Measurements from ENCODE around the gene ZBTB7C.

The ZBTB7C gene

GRCh38 chr18:48060346-48060745 lies 348.8 kb downstream of the ZBTB7C start:
- no peak for DNase-seq (ENCODE audit: low read depth in 3 of 3)

GRCh38 chr18:48059455-48060010 lies 349.6 kb downstream of the ZBTB7C start:
- no peak for DNase-seq (ENCODE audit: low read depth in 3 of 3)

- no peak for DNase-seq (ENCODE audit: low read depth in 3 of 3)
Measured at GRCh38 chr18:48058486-48058885, 350.7 kb downstream of the ZBTB7C start.

GRCh38 chr18:48057018-48057417 lies 352.2 kb downstream of the ZBTB7C start:
- no peak for DNase-seq (ENCODE audit: low read depth in 3 of 3)

- no peak for DNase-seq (ENCODE audit: low read depth in 3 of 3)
Measured at GRCh38 chr18:48055351-48055750, 353.8 kb downstream of the ZBTB7C start.

GRCh38 chr18:48053881-48054816 lies 355.0 kb downstream of the ZBTB7C start:
- no peak for DNase-seq (ENCODE audit: low read depth in 3 of 3)

- DNase-seq (ENCODE audit: low read depth in 3 of 3): no peak
Measured at GRCh38 chr18:48052842-48053241, 356.3 kb downstream of the ZBTB7C start.

GRCh38 chr18:48051945-48052840 lies 357.0 kb downstream of the ZBTB7C start:
- no peak for DNase-seq (ENCODE audit: low read depth in 3 of 3)

DNA sequence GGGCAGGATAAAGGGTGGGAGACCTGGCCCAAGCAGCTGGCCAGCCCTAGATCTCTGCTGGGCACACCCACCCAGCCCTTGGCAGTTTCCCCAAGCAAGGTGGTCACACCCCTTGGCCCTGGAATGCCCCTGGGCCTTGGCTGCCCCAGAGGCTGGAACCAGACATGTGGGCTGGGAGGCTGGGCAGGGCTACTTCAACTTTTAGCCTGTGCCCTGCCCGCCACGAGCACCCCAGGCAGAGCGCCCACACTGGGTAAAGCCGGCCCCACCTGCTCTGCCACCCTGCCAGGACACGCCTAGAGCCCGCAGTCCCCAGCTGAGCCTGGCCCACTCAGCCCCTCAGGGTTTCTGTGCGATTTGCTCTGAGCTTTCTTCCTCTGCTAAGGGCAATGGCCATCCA lies 359.0 kb downstream of the ZBTB7C start:
- DNase-seq (ENCODE audit: low read depth in 3 of 3): no peak

- no peak for DNase-seq (ENCODE audit: low read depth in 3 of 3)
Measured at GRCh38 chr18:48049757-48050156, 359.4 kb downstream of the ZBTB7C start.

DNA sequence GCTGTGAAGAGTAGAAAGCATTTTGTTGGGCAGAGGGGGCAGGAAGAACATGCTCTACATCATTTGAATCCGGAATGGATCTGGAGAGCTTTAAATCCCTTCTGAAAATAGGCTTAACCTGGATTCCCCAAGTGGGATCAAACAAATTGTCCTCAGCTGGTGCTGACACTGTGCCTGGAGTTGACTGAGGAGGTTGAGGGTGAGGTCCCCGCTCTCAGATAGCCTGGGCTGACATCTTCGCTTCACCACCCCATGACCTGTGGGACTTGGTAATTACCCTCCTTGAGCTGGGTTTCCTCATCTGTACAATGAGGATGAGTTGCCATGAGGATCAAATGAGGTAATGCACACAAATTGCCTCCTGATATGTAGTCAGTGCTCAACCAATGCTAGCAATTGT lies 360.9 kb downstream of the ZBTB7C start:
- DNase-seq (ENCODE audit: low read depth in 3 of 3): no peak

GRCh38 chr18:48046843-48047242 lies 362.3 kb downstream of the ZBTB7C start:
- no peak for DNase-seq (ENCODE audit: low read depth in 3 of 3)

DNA sequence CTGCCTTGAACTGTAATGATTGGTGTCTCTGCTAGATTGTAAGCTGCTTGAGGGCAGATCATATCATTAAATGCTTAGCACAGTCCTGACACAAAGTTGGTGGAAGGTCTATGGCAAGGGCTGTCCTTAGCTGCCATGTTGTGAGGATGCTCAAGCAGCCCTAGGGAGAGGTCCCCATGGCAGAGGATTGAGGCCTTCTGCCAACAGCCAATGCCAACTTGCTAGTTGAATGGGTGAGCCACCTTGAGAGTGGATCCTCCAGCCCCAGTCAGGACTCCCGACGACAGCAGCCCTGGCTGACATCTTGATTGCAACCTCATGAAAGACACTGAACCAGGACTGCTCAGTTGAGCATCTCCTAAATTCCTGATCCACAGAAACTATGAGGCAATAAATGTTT lies 363.4 kb downstream of the ZBTB7C start:
- DNase-seq (ENCODE audit: low read depth in 3 of 3): no peak

DNA sequence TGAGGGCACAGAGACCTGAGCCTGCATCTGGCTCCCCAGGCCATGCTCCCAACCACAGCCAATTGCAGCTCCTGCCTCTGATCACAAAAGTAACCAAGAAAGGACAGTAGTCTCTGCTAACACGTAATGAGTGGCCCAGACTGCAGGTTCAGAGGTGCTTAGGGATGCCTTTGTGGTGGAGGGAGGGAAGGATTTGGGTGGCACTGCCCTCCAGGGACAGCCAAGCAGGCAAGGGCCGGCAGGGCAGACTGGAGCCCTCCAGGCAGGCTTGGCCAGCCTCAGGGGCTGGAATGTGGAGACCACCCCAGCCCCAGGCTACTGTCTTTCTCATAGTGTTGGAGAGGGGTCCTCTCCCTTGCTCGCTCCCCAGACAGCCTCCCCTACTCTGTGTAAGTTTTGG lies 364.2 kb downstream of the ZBTB7C start:
- DNase-seq (ENCODE audit: low read depth in 3 of 3): no peak

DNA sequence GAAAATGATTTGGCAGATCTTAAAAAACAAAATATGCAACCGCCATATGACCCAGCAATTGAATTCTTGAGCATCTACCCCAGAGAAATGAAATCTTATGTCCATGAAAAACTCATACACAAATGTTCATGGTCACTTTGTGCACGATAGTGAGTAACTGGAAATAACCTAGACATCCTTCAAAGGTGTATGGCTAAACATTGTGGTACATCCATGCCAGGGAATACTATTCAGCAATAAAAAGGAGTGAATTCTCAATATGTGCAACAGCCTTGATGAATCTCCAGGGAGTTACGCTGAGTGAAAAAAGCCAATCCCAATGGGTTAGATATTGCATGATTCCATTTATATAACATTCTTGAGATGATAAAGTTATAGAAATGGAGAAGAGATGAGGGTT lies 366.0 kb downstream of the ZBTB7C start:
- no peak for DNase-seq (ENCODE audit: low read depth in 3 of 3)

- no peak for DNase-seq (ENCODE audit: low read depth in 3 of 3)
Measured at GRCh38 chr18:48042431-48042830, 366.8 kb downstream of the ZBTB7C start.

- no peak for DNase-seq (ENCODE audit: low read depth in 3 of 3)
Measured at GRCh38 chr18:48040457-48041110, 368.6 kb downstream of the ZBTB7C start.

DNA sequence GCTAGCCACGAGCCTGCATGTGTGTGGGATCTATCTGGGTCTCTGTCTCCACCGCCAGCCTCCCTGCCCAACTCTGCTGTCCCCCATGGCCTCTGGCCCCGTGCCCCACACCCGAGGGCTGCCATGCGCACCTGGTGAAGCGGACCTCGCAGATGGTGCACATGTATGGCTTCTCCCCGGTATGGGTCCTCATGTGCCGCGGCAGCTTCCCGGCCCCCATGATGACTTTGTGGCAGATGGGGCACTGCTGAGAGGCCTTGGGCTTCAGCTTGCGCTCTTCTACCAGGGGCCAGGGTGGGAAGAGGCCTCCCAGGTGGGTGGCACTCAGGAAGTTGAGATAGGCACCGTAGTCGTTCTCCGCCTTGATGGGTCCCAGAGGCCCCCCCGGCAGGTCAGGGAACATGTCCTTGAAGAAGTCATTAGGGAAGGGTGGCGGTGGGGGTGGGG lies 369.4 kb downstream of the ZBTB7C start:
- DNase-seq (ENCODE audit: low read depth in 3 of 3): no peak

- DNase-seq (ENCODE audit: low read depth in 3 of 3): no peak
Measured at GRCh38 chr18:48038636-48039035, 370.5 kb downstream of the ZBTB7C start.

- DNase-seq (ENCODE audit: low read depth in 3 of 3): no peak
Measured at GRCh38 chr18:48037481-48038271, 371.5 kb downstream of the ZBTB7C start.

Data from stimulated activated CD4-positive, alpha-beta T cell treated with anti-CD3 and anti-CD28 coated beads, TNF-alpha, amount 100 ng/mL, for 24 hours (primary cell).